Endodermal cell (in vitro differentiated cells): ENCODE data around the gene DCLK1. TPM values are rescaled to one million over a fixed set of nuclear protein-coding genes. Genes with fewer than 3 reads are reported as not detected.

Experiments used
- DNase-seq: peaks from one replicate; pipeline ENCODE4 v3.0.0-alpha.2; 2017
- H3K27ac ChIP-seq: 2 replicates; pipeline ENCODE4 v1.5.1; 2013; ENCODE audit warnings: mild to moderate bottlenecking, low read depth, low read length, moderate library complexity
- H3K27me3 ChIP-seq: 2 replicates; pipeline ENCODE4 v1.6.1; 2013; ENCODE audit warnings: mild to moderate bottlenecking, low read length, moderate library complexity; ENCODE audit not compliant: insufficient read depth, control insufficient read depth, poor library complexity, severe bottlenecking
- H3K36me3 ChIP-seq: 2 replicates; pipeline ENCODE4 v1.7.0; 2013; ENCODE audit warnings: mild to moderate bottlenecking, low read length, moderate library complexity; ENCODE audit not compliant: control insufficient read depth, insufficient read depth
- H3K4me1 ChIP-seq: one replicate; pipeline ENCODE4 v1.7.0; 2013; ENCODE audit warnings: low read length; ENCODE audit not compliant: control insufficient read depth, insufficient read depth
- H3K4me3 ChIP-seq: 2 replicates; pipeline ENCODE4 v1.5.1; 2013; ENCODE audit warnings: mild to moderate bottlenecking, low read length, moderate library complexity
- H3K9ac ChIP-seq: 2 replicates; pipeline ENCODE4 v1.6.1; 2013; ENCODE audit warnings: mild to moderate bottlenecking, low read length, moderate library complexity; ENCODE audit not compliant: poor library complexity, severe bottlenecking; ENCODE audit errors: extremely low read depth
- H3K9me3 ChIP-seq: 2 replicates; pipeline ENCODE4 v1.6.1; 2013; ENCODE audit warnings: mild to moderate bottlenecking, low read length, moderate library complexity; ENCODE audit not compliant: control insufficient read depth
- H3K27ac Mint-ChIP-seq: 2 replicates; pipeline ENCODE4 v1.8.0; 2020; ENCODE audit warnings: mixed read lengths
- H3K27me3 Mint-ChIP-seq: 2 replicates; pipeline ENCODE4 v1.8.0; 2021; ENCODE audit warnings: mild to moderate bottlenecking, mixed read lengths; ENCODE audit not compliant: insufficient read depth
- H3K36me3 Mint-ChIP-seq: 2 replicates; pipeline ENCODE4 v1.8.0; 2020; ENCODE audit warnings: low read depth, mixed read lengths
- H3K4me1 Mint-ChIP-seq: 2 replicates; pipeline ENCODE4 v1.8.0; 2020; ENCODE audit warnings: mixed read lengths
- H3K4me3 Mint-ChIP-seq: 2 replicates; pipeline ENCODE4 v1.8.0; 2020; ENCODE audit warnings: mild to moderate bottlenecking, moderate library complexity, mixed read lengths
- H3K9me3 Mint-ChIP-seq: 2 replicates; pipeline ENCODE4 v1.8.0; 2020; ENCODE audit warnings: mild to moderate bottlenecking, mixed read lengths
- CTCF ChIP-seq: fragments of 200-600 bp; sonication (generic); conservative IDR thresholded peaks from 2 replicates; pipeline ENCODE4 v1.5.0; 2021; ENCODE audit warnings: antibody characterized with exemption, mild to moderate bottlenecking
- WGBS, 2 experiments: methylation state at CpG; one replicate each; pipeline versions ENCODE4 v1.1.5 to v1.1.7; 2013; ENCODE audit warnings: missing lambda C conversion rate in 2 of 2, mixed read lengths in 1 of 2; ENCODE audit not compliant: insufficient coverage in 1 of 2, insufficient read length in 1 of 2; 5-methylcytosine and 5-hydroxymethylcytosine counted together
- total RNA-seq, 2 donors: library from RNA; stranded (reverse); fragmentation: NEBNext Ultra II Directional in 1 of 2; extraction: Animal tissue kit (Norgen Biotek cat#: 25700) in 1 of 2; gene quantifications; 2 replicates in 1 of 2; 3 replicates in 1 of 2; pipeline ENCODE4 v1.2.1, GENCODE V29; 2021

DCLK1 gene
- total RNA-seq, 2 donors from 2014 or later = 3.0 to 32.8 TPM

- no peak for DNase-seq
- Mint-ChIP-seq H3K27me3 (no peaks in the 10 kb centered on the region), H3K4me3 (no peak overlapping the region), H3K9me3 (no peaks in the 10 kb centered on the region), H3K36me3 (no peaks in the 10 kb centered on the region), H3K27ac (no peak overlapping the region), H3K4me1 (peaks cover 14% of the 10 kb centered on the region)
- WGBS, 2 experiments = 87 to 93% methylated on average over 4 to 7 of the region's 7 CpGs
- no peak overlapping the region for H3K4me3 ChIP-seq
- H3K4me1 ChIP-seq = peaks cover 9% of the 10 kb centered on the region
- no peaks in the 10 kb centered on the region for H3K9me3 ChIP-seq
- no peak for TF ChIP-seq CTCF
- no peak overlapping the region for H3K27ac ChIP-seq
- no peaks in the 10 kb centered on the region for H3K27me3 ChIP-seq
- H3K36me3 ChIP-seq = no peaks in the 10 kb centered on the region
- H3K9ac ChIP-seq = no peak overlapping the region
Measured at GRCh38 chr13:35781036-35782000, 349.9 kb downstream of the DCLK1 start.

- WGBS, 2 experiments = 85 to 94% methylated on average over 3 to 4 of the region's 4 CpGs
- Mint-ChIP-seq H3K27ac (no peak overlapping the region), H3K36me3 (no peaks in the 10 kb centered on the region), H3K4me1 (peaks cover 14% of the 10 kb centered on the region), H3K9me3 (no peaks in the 10 kb centered on the region), H3K27me3 (no peaks in the 10 kb centered on the region), H3K4me3 (no peak overlapping the region)
- Histone ChIP-seq H3K27me3 (no peaks in the 10 kb centered on the region), H3K9me3 (no peaks in the 10 kb centered on the region), H3K36me3 (no peaks in the 10 kb centered on the region), H3K27ac (no peak overlapping the region), H3K4me1 (peaks cover 9% of the 10 kb centered on the region), H3K4me3 (no peak overlapping the region), H3K9ac (no peak overlapping the region)
- TF ChIP-seq CTCF = no peak
- no peak for DNase-seq
Measured at GRCh38 chr13:35780613-35781012, 350.6 kb downstream of the DCLK1 start.

- Mint-ChIP-seq H3K36me3 (no peaks in the 10 kb centered on the region), H3K9me3 (no peaks in the 10 kb centered on the region), H3K4me1 (peaks cover 6% of the 10 kb centered on the region), H3K4me3 (no peak overlapping the region), H3K27ac (no peak overlapping the region), H3K27me3 (peaks cover 4% of the 10 kb centered on the region)
- TF ChIP-seq CTCF = no peak
- H3K4me3 ChIP-seq = no peak overlapping the region
- 83 to 100% methylated on average over 1 to 5 of the region's 5 CpGs for WGBS, 2 experiments
- H3K36me3 ChIP-seq = no peaks in the 10 kb centered on the region
- H3K27me3 ChIP-seq = no peaks in the 10 kb centered on the region
- no peak overlapping the region for H3K9ac ChIP-seq
- peaks cover 5% of the 10 kb centered on the region for H3K4me1 ChIP-seq
- H3K9me3 ChIP-seq = no peaks in the 10 kb centered on the region
- H3K27ac ChIP-seq = no peak overlapping the region
- no peak for DNase-seq
Measured at GRCh38 chr13:35771898-35772297, 359.3 kb downstream of the DCLK1 start.
